ENCODE results near the gene E2F4.

Gene E2F4

DNA sequence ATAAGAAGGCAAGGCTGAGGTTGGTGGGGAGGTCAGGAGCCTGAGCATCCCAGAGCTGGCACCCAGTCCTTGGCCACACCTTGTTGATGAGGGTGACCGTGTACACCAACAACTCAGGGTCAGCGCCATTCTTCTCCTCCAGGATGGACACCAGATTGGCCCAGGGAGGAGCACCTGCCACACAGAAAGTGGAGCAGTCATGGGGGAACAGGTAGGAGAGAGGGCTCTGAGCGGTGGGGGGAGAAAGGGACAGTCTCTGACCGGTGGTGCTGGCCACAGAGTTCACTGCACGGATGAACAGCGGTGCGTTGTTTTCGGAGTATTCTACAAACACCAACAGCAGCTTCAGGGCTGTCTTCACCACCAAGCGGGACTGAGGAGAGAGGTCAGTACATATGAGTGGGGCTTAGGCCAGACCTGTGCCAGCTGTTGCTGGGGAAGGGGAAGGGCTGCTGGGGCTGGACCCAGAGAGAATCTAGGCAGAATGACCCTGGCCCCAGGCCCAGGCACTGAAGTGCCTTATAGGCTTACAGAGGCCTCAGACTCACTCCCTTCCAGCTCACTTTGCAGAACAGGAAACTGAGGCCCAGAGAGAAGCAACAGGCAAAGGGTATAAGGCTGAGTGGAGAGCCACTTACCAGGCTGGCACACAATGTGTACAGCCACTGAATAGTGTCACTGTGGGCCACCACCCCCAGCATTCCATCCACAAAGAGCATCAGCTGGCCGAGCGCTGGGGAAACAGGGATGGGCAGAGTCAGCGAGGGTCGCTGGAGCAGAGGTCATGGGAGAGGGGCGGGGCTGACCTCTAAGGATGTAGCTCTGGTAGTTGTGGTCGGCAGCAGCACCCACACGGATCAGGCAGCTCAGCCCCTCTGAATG, 45.7 kb downstream of the E2F4 start:
- no peak for DNase-seq

DNA sequence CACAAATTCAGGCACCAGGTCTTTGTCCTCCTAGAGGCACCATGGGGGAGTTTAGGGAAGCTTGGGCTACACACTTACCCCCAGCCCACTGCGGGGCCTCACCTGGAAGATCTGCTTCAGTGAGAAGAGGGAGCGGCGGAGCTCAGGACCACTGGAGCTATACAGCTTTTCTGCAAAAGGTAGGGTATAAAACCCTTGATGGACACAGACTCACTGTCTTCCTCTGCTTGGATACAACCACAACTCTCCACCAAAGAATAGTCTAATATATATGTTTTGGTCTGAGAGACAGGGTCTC, 46.3 kb downstream of the E2F4 start:
- DNase-seq: no peak

DNA sequence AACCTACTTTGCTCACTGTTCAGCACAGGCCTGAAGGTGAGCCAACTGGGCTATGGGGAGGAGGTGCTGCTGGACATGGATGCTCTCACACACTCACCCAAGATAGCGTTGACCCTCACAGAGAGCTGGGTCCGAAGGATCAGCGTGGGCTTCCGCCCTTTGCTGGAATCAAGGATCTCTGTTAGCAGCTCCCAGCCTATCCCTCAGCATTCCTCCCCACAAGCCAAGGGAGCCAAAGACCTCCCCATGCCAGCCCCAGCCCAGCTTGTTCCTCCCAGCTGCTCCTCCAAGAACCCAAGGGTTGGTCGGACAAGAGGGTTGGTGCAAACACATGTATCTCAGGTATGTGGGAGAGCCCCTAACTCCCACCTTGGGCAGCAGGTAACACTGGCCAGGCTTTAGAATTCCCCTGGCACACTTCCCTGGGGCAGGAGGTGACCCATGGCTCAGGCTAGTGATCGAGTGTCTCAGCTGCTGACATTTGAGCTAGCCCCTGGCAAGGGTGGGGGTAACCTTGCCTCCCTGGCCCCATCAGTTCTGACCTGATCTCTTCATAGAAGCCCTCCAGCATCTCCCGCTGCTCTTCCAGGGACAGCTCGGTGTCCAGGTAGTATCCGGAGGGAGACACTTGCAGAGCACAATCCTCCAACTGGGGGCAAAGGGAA, 47.0 kb downstream of the E2F4 start:
- DNase-seq: no peak

DNA sequence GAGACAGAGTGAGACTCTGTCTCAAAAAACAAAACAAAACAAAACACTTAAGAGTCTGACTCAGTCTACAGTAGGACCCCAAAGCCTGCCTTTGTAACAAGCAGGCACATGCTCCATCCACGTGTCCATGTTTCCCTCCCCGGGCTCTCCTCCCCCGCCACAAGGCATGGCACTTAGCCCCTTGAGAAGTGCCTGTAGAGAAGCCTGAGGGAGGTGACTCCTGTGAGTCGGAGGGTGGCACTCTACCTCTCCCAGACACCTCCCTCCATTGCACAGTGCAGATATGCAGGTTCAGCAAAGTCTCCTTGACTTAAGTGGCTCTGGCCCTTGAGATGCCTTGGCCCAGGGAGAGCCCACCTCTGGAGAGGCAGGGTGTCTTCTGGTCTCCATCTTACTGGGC, 48.6 kb downstream of the E2F4 start:
- DNase-seq: no peak

- DNase-seq: no peak
Measured at GRCh38 chr16:67241008-67241900, 49.3 kb downstream of the E2F4 start.

- DNase-seq: no peak
Measured at GRCh38 chr16:67242138-67242730, 50.3 kb downstream of the E2F4 start.

GRCh38 chr16:67243481-67243880, 51.5 kb downstream of the E2F4 start:
- no peak for DNase-seq

- DNase-seq: no peak
Measured at GRCh38 chr16:67244387-67245185, 52.6 kb downstream of the E2F4 start.

DNA sequence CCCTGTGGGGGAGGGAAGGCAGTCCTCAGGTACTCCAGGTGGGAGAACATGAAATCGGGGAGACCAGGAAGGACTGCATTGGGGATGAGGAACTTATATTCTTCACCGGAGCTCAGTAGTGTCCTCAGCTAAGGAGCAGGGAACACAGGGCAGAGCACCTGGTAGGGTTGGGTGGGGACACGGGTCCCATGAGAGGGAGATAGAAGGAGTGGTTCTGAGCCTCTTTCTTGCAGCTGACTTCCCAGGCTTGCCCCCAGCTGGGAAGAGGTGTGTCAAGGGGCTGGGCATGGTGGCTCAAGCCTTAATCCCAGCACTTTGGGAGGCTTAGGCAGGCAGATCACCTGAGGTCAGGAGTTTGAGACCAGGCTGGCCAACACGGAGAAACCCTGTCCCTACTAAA, 53.2 kb downstream of the E2F4 start:
- no peak for DNase-seq

GRCh38 chr16:67245674-67246080, 53.7 kb downstream of the E2F4 start:
- no peak for DNase-seq

DNA sequence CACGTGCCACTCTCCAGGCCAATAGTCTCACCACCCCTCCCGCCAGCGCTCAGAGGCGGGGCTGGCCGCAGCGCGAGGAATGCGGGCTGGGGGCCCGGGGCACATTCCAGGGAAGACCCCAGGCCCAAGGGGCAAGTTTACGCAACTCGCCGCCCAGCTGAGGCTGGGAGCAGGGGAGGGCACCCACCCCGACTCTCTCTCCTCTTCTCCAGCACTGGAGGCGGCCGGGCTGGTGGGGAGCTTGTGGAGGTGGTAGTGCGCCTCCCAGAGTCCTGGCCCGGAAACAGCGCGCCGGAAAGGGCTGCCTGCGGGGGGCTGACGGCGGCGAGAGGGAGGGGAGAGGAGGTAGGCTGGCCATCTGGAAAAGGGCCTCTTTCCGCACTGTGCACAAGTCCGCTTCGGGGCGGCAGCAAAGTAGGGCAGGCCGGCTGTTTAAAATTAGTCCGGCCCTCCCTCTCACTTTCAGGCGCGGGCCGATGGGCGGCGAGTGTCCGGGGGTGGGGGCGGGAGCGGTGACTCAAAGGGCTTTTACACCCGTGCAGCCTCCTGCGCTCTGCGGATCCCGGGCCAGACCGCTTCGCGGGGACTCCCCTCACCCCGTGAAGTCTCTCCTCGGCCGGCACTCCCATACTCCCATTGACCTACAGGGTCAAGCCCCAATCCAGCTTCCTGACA, 54.3 kb downstream of the E2F4 start:
- peak; percentile 3 for DNase-seq

GRCh38 chr16:67246756-67247191, 54.8 kb downstream of the E2F4 start:
- no peak for DNase-seq

- peak; percentile 22 for DNase-seq
Measured at GRCh38 chr16:67247192-67248072, 55.5 kb downstream of the E2F4 start, which contains the start of gene FHOD1. Gene FHOD1, minus strand, starts transcription at chr16:67247481. Its CDS starts 71 bp downstream, at chr16:67247410.

DNA sequence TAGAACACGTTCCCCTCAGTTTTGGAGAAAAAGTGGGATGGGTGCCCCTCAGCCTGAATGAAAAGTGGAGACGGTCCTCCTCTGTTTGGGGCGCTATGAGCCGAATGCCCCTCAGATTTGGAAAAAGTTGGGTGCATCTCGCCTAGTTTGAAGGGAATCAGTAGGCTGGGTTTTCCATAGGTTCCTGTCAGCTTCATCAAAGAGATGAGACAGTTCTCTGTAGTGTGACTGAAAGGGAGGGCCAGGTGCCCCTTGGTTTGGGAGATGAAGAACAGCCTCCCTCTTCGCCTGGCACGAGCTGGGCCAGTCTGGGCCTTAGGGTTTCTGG, 56.1 kb downstream of the E2F4 start:
- no peak for DNase-seq

Measured in NCI-H1048 (cell line).